HPDE6-E6E7 (cell line): Measurements from ENCODE around the gene KBTBD13.
"Not testable (repeated sequence)": the region's sequence is repeated elsewhere in the genome, so short reads cannot be mapped to it uniquely, and the experiment has no call there.

Experiments used
- DNase-seq: peaks from one replicate; pipeline ENCODE4 v3.0.0; 2011; ENCODE audit warnings: missing footprints; ENCODE audit errors: extremely low spot score

The KBTBD13 gene

DNA sequence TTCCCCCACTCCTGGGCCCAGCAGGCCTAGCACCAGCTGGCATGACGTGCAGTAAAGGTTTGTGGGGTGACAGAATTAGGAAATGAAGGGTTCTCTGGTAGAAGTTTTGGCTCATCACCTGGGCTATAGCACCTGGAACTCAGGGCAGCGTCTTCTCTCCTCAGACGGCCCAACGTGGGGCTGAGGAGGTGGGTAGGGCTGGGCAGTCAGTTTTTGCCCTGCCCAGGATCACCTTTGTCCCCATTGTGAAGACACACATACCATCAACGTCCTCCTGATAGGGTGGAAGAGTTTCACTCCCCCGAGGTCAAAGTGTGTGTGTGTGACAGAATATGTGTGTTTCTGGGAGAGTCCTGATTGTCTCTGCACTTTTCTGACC lies 12.1 kb downstream of the KBTBD13 start:
- DNase-seq = no peak

DNA sequence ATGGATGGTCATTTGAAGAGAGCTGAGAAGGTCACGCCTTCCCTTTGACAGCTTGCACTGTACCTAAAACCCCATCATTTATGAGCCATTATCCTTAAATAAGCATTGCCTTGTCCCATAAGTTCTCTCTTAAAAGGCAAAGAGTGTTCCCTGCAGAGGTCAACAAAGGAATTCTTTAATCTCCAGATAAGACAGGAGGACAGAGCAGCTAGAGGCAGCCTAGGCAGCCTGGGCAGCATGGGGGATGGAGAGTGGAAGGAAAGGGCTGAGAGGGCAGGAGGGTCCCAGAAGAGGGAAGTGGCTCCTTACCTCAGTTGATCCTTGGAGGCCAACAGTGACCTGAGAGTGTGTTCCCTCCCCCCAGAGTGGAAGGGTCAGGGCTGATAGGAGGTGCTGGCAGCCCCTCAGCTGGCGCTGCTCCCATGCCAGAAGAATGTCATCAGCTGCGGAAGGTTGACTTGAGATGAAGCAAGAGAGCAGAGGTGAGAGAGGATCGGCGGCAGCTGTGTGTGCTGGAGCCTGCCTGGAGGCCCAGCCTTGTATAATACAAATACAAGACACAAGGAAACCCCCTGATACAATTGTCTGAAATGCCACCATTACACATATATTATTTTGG lies 12.8 kb downstream of the KBTBD13 start:
- no peak for DNase-seq

DNA sequence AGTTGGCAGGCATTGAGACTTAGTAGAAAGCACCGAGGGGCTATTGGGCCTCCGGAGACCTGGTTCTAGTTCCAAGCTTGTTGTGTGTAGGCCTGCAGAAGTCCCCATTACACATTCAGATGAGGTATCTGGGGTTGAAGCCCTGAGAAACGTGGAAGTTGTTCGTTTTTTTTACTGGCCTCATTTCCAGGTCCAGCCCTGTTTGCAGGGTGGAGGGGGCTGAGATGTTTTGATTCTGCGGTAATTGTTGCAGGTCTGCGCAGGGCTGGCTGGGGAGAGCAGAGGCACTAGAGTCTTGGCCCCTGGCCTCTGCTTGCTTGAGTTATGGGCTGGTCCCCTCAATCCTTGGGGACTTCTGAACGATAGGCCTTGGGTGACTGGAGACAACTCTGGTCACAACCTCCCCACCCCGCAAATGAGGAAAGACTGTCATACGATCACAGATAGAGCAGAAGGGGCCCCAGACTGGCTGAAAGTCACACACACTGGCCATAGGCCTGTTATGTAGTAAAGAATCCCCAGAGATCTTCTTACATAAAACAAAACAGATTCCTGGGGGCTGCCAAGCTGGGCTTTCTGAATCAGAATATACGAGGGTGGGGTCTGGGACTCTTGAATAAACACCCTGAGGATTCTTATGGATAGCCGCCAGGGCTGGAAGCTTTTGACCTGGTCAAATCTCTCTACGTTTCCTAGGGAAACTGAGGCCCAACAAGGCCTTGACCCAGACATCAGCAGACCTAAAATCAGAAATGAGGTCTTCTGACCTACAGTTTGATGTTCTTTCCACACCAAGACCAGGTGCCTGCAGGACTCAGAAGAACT lies 15.6 kb downstream of the KBTBD13 start:
- DNase-seq = no peak

DNA sequence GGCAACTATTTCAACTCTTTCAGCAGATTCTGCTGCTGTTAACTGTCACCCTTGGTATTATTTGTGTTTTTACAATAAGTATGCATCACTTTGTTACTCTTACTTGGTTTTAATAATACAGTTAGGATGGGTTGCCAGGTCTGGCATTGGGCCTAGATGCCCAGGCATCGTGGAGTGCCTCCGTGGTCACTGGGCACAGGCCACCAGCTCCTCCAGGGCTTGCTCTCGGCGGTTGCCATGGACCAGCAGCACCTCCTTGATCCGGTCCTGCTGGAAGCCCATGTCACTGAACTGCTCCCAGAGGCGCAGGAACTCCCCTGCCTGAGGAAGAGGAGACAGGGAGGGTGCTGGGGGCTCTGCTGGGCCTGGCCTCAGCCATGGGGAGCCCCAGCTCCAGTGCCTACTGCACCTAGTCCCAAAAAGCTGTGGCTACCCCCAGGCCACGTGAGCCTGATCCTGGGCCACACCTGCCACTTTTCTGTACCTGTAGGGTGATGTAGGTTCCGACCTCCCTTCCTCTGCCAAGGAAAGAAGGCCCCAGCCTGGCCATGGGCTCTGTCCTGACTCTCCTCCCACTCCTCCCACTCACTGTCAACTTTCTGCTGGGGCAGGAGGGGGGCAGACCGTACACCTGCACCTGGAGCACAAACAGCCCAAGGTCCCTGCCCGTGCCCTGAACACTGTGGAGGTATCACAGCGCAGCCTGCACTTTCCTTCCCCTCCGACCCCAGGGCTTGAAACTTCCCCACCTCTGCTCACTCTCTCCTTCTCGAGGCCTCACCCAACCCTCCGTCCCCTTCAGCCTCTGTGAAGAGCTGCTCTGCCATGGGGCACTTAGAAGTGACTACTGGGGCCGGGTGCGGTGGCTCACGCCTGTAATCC lies 16.6 kb downstream of the KBTBD13 start:
- DNase-seq = no peak

DNA sequence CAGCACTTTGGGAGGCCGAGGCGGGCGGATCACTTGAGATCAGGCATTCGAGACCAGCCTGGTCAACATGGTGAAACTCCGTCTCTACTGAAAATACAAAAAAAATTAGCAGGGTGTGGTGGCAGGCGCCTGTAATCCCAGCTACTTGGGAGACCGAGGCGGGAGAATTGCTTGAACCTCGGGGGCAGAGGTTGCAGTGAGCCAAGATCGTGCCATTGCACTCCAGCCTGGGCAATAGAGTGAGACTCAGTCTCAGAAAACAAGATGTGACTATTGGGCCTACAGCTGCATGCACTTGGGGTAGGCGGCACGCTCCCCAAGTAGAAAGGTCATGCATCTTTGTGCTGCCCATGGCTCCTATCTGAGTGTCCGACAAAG lies 17.2 kb downstream of the KBTBD13 start:
- DNase-seq = not testable (repeated sequence)

DNA sequence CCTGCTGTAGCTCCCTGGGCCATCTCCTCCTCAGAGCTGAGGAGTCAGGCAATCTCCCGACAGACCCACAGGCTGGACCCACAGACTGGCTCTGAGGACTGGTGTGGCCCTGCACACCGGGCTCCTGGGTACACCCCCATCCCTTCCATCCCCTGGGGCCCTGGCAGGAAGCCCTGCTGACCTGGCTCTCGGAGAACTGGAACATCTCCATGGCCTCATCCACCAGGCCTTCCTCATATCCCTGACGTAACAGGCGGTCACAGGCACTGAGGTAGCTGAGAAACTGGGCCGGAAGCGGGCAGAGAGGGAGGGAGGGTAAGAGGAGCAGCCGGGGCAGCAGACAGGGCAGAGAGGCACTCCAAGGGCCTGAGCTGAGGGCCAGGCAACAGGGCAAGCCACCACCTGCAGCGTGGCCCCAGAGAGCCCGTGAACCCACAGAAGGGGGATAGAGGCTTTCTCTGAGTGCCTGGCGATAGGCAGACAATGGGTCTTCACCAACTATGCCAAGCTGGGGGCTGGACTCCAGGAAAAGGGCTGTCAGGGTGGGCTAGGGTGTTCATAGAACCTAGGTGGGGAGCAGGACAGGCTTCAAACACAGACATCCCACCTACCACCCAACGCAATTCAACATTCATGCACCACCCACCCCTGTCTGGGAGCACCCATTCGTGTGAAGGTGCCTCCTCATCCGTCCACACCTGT lies 17.9 kb downstream of the KBTBD13 start:
- no peak for DNase-seq

DNA sequence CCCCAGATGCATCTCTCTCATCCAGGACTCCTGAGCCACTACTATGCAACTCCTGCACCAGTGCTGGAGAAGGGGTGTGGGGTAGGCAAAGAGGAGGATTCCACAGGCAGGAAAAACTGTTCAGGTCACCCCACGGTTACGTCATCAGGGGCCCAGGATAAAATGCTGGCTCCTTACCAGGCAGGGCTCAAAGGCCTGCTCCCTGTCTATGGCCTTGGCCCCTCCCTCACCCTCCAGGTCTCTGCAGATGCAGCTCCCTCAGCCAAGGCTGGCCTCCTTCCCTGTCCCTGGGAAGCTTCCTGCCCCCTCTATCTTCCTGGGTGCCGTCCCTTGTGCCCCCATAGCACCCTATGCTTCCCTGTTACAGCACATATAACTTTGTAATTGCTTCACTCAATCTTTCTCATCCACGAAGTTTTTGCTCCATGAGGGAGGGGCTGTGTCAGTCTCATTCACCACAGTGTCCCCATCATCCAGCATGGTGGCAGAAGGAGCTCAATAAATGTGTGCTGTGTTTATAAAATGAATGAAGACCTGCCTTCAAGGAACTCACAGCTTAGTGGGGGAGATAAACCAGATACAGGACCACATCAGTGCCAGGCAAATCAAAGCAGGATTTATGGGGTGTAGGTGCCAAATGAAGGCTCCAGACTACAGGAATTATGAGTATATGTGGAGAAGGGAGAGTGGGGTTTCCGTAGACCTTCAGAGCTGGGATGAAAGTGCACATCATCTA lies 18.6 kb downstream of the KBTBD13 start:
- DNase-seq = no peak

DNA sequence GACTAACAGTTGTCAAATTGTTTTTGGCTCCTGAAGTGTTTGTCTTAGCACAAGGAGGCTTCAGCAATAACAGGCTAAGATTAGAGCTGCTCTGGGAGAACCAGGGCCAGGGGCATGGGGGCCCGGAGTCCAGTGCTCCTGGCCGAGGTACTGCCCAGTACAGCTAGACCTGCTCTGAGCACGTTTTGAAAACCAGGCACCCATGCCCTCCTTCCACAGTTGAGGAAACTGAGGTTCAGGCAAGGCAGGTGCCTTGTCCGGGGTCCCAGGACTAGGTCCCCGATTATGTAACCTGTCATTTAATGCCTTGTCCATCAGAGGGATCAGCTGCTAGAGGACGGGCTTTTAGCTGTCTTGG lies 19.2 kb downstream of the KBTBD13 start:
- DNase-seq = no peak

DNA sequence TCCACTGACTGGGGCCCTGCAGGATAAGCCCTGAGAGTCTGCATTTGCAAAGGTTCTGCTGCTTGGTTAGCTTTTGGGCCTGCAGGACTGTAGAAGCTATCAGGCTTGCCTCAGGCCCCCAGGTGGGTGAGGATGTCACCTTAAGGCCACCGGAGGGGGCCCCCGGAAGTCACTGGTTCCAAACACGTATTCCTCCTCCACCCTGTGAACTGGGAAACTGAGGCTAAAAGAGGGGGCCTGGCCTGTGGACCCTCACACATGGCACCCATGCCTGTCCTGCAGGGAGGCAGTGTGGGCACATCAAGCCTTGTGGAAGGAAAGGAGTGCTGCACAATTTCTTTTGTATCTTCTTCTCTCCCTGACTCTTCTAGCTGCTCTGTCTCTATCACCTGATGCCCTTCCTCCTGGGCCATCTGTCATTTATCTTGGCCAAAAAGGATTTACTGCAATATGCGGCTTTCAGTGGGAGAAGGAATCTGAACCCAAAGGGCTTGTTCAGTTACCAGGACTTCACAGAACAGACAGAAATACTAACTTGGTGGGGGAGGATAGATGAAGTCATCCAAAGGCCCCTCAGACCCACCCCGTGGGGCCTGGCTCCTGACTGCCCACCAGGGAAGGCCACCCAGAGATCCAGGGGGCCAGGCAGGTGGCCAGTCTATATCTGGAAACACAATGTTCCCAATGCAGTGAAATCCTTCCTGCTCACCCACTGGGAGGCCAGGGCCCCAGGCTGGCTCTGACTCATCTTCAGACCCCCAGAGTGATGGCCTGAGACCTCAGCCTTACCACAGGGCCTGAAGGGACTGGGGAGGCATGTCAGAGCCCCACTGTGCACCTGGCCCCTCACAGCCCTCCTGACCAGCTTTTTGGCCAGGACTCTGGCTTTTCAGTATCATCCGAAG lies 20.2 kb downstream of the KBTBD13 start:
- no peak for DNase-seq

DNA sequence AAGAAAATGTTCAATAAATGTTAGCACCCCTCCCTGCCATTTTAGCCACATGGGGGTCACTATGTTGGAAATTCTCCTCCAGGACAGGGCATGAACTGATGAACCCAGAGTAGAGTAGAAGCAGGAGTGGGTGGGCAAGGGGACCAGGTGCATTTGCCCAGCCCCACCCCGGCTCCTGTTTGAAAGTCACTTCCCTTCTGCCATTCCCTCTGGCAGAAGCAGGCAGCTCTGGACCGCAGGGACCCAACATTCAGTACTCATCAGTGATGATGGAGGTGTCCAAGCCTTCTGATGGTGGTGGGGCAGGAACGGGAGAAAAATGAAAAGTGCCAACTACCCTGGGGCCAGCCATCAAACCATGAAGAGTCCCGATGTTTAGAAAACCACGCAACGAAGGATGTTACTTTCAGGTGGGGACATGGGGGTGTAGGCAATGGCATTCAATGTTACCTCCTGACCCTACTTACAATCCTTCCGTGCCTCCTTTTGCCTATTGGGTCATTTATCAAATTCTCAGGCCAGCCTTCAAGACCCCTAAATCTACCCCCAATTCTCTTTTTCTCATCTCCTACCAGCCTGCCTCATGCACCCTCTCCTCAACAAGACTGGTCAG lies 21.2 kb downstream of the KBTBD13 start:
- no peak for DNase-seq

DNA sequence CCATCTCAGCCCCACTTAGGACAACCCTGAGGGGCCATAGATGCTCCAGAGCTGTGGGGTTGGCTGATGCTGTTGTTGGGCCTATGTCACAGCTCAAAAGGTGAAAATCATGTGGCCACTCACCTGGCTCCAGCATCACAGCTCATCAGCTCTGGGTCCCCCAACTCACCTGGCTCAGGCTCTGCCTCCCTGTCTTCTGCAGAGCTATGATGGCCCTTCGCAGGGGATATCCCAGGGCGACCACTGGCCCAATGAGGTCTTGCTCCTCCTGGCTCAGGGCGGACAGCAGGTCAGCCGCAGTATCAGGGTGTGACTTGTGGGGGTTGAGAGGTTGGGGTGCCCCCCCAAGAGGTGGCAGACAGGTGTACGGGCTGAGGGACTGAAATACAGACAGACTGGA lies 22.8 kb downstream of the KBTBD13 start:
- DNase-seq = no peak

DNA sequence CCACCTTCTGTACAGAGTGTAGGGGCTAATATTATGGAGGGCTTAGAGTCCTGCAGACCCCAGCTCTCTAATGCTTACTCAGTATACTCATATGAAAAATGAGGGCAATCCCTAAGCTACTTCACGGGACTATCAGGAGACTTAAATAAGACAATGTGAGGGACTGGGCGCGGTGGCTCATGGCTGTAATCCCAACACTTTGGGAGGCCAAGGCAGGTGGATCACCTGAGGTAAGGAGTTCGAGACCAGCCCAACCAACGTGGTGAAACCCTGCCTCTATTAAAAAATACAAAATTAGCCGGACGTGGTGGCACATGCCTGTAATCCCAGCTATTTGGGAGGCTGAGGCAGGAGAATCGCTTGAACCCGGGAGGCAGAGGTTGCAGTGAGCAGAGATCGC lies 23.3 kb downstream of the KBTBD13 start:
- not testable (repeated sequence) for DNase-seq

DNA sequence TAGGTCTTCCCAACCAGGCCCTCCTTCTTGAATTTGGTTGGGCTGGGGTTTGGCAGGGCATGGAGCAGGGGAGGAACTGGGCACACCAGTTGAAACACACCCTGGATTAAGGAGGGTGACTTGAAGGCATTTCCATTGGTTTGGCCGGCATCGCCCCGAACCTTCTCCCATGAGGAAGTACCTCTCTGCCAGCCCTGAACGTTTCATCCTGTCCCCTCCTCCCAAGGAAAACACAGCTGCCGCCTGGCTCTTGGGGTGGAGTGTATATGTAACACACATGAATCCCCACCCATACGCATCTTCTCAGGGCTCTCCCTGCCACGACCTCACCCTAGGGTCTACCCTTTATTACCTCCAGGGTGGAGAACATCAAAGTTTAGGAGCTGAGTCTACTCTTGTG lies 23.9 kb downstream of the KBTBD13 start:
- DNase-seq = no peak

DNA sequence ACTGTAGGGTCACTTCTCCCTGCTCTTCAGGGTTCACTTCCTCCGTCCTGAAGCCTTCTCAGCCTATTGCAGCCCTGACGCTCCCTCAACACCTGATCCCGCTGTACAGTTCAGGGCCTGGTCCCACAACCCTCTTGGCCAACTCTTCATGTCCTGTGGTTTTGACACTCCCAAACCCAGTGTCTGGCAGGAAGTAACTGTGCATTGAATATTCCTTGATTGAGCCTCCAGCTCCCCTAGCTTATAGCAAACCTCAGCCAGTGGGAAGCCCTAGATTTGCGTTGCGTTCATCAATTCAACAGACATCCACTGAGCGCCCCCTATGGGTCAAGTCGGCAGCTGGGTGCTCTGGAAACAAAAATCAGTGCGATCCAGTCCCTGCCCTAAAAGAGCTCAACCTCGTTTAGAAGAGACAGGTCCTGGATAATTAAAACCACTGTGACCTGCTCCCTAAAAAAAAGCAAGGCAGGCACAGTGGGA lies 24.9 kb downstream of the KBTBD13 start:
- DNase-seq = no peak

DNA sequence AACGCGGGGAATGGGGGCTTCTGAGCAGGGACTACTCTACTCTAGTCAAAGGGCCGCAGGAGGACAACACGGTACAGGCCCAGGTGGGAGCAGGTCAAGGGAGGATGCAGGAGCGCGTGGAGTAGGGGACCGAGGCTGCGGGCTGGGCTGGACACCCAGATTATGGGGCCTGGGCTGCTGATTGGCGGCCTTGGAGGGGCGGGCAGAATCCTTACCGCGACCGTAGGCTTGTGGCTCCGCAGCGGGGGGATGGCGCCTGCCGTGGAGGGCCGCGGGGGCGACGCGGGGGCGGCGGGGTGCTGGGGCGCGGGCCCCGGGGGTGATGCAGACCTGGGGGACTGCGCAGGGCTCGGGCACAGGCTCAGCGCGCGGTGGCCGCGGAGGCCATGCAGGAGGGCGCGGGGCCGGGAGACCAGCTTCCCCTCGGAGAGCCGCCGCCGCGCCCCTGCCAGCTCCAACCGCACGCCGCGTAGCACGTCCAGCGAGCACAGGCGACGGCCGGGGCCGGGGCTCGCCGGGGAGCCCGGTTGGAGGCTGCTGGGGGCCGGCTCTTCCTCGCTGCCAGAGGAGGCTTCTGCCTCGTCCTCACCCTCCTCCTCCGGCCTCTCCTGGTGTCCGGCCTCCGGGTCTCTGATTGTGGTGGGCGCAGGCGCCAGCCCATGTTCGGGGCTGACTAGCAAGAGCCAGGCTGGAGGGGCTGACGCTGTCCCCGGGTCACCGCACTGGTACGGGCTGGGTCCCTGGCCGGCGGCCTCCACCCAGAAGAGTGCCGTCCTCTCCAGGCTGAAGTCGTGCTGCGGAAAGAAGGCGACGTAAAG lies 25.6 kb downstream of the KBTBD13 start:
- DNase-seq = no peak

DNA sequence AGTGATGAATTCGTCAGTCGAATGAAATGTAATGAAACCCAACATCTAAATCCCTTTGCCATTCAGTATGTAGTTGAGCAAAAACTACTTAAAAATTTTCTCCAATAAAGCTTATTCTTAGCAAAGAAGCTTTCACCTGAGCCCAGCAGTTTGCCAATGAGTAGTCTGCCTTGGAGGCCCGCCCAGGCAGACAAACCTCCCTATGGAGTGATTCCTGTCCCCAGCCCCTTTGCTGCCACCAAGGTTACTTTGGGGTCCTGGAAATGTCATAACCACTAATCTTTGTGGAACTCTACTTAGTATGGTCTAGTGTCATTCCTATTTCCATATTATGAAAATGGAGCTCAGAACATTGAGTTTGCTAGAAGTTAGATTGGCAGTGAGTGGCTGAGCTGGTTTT lies 26.4 kb downstream of the KBTBD13 start:
- no peak for DNase-seq

DNA sequence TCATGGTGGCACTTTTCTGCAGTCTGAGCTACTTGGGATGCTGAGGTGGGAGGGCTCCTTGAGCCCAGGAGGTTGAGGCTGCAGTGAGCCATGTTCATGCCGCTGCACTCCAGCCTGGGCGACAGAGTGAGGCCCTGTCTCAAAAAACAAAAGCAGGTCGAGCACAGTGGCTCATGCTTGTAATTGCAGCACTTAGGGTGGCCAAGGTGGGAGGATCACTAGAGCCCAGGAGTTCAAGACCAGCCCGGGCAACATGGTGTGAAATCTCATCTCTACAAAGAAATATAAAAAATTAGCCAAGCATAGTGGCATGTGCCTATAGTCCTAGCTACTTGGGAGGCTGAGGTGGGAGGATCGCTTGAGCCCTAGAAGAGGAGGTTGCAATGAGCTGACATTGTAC lies 28.5 kb downstream of the KBTBD13 start:
- no peak for DNase-seq

DNA sequence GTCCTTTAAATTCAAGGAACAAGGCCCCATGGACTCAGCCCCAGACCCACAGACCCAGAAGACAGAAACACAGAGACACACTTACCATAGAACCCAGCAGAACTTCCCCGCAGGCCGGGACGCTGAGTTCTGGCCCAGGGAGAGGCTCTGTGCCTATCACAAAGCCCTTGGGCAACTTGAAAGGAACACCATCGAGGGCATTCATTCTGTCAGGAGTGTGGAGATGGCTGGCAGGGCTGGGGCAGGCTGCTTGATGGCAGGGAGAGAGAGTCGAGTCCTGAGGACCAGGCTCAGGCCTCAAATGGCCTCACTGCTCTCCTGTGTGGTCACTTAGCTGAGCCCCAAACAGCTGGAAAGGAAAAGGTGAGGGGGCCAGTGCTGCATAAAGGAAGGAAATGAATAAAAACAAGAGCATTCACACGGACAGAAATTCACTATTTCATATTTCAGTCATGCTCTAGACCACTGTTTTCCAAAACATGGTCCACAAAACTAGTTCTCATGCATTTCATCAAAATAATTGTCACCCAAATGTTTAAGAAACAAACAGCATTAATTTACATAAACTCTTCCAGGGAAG lies 29.6 kb downstream of the KBTBD13 start:
- no peak for DNase-seq
